GM06990 (cell line): ENCODE data around the gene RNF180.
"Not testable (repeated sequence)": the region's sequence is repeated elsewhere in the genome, so short reads cannot be mapped to it uniquely, and the experiment has no call there.

Source experiments
- DNase-seq: peaks from one replicate; pipeline ENCODE4 v3.0.0-alpha.2; 2011; ENCODE audit not compliant: insufficient read length; ENCODE audit errors: extremely low read depth
- H3K27me3 ChIP-seq: replicated peaks from 2 replicates; pipeline ENCODE4 v1.6.0; 2011; ENCODE audit warnings: low read length; ENCODE audit not compliant: control insufficient read depth, insufficient read depth
- H3K36me3 ChIP-seq: 2 replicates; pipeline ENCODE4 v1.5.1; 2011; ENCODE audit warnings: low read length; ENCODE audit not compliant: control insufficient read depth, insufficient read depth
- H3K4me3 ChIP-seq: replicated peaks from 2 replicates; pipeline ENCODE4 v1.5.1; 2011; ENCODE audit warnings: low read depth, mild to moderate bottlenecking, control low read depth, low read length
- CTCF ChIP-seq: IDR thresholded peaks from 2 replicates; pipeline ENCODE4 v1.5.1; 2011; ENCODE audit warnings: low read length, control low read depth, mild to moderate bottlenecking, inconsistent platforms; ENCODE audit not compliant: insufficient read depth, poor library complexity, severe bottlenecking

Gene RNF180

GRCh38 chr5:64286381-64286780 is 120.7 kb downstream of the RNF180 start:
- no peak for DNase-seq
- Histone ChIP-seq H3K36me3 (no peaks in the 10 kb centered on the region), H3K27me3 (no peaks in the 10 kb centered on the region), H3K4me3 (no peak overlapping the region)
- TF ChIP-seq CTCF: no peak

- H3K4me3 ChIP-seq, H3K36me3 ChIP-seq, H3K27me3 ChIP-seq, DNase-seq: not testable (repeated sequence)
These were observed 122.9 kb downstream of the RNF180 start for GRCh38 chr5:64288496-64288895.

- H3K4me3 ChIP-seq: no peak overlapping the region
- no peak for TF ChIP-seq CTCF
- no peaks in the 10 kb centered on the region for H3K27me3 ChIP-seq
- no peak for DNase-seq
- H3K36me3 ChIP-seq: no peaks in the 10 kb centered on the region
These were observed 127.1 kb downstream of the RNF180 start for GRCh38 chr5:64292611-64293215.

GRCh38 chr5:64295101-64295500 is 129.5 kb downstream of the RNF180 start:
- no peak for DNase-seq
- no peak for TF ChIP-seq CTCF
- Histone ChIP-seq H3K36me3 (no peaks in the 10 kb centered on the region), H3K27me3 (no peaks in the 10 kb centered on the region), H3K4me3 (no peak overlapping the region)

- no peak overlapping the region for H3K4me3 ChIP-seq
- DNase-seq: no peak
- H3K36me3 ChIP-seq: no peaks in the 10 kb centered on the region
- H3K27me3 ChIP-seq: no peaks in the 10 kb centered on the region
- TF ChIP-seq CTCF: no peak
These were observed 132.9 kb downstream of the RNF180 start for GRCh38 chr5:64298586-64298985.

- TF ChIP-seq CTCF: no peak
- H3K4me3 ChIP-seq: no peak overlapping the region
- no peaks in the 10 kb centered on the region for H3K27me3 ChIP-seq
- DNase-seq: no peak
- no peaks in the 10 kb centered on the region for H3K36me3 ChIP-seq
These were observed 134.2 kb downstream of the RNF180 start for GRCh38 chr5:64299805-64300204.
